GM18868 (cell line): ENCODE data around the gene POP5.
"Not testable (repeated sequence)": the region's sequence is repeated elsewhere in the genome, so short reads cannot be mapped to it uniquely, and the experiment has no call there.

ENCODE experiments used
- ATAC-seq: cut with Tn5 transposase; IDR thresholded peaks from one replicate; pipeline ENCODE4 v1.9.1; 2021; ENCODE audit warnings: mild to moderate bottlenecking, moderate library complexity; ENCODE audit not compliant: unreplicated experiment

The POP5 gene

GRCh38 chr12:120580787-120581723 is at the start of gene POP5:
Gene POP5, minus strand, starts transcription at chr12:120581402. Its CDS starts 40 bp downstream, at chr12:120581362.
- peak; percentile 93 for ATAC-seq

GRCh38 chr12:120630104-120630892 is 49.1 kb upstream of the POP5 start:
- ATAC-seq, result no peak

GRCh38 chr12:120628919-120629318 is 47.7 kb upstream of the POP5 start:
- ATAC-seq, result no peak

- ATAC-seq, result no peak
Observed at GRCh38 chr12:120625557-120626419, 44.6 kb upstream of the POP5 start.

- ATAC-seq, result no peak
Observed at GRCh38 chr12:120620624-120621023, 39.4 kb upstream of the POP5 start.

- no peak for ATAC-seq
Observed at GRCh38 chr12:120618954-120619615, 37.9 kb upstream of the POP5 start.

GRCh38 chr12:120617767-120618166 is 36.6 kb upstream of the POP5 start:
- ATAC-seq, result not testable (repeated sequence)

GRCh38 chr12:120617193-120617592 is 36.0 kb upstream of the POP5 start:
- ATAC-seq, result not testable (repeated sequence)

- ATAC-seq, result no peak
Observed at GRCh38 chr12:120614848-120615247, 33.6 kb upstream of the POP5 start.

- not testable (repeated sequence) for ATAC-seq
Observed at GRCh38 chr12:120611534-120611933, 30.3 kb upstream of the POP5 start.

GRCh38 chr12:120610560-120610959 is 29.4 kb upstream of the POP5 start:
- no peak for ATAC-seq

GRCh38 chr12:120602416-120602815 is 21.2 kb upstream of the POP5 start:
- ATAC-seq, result not testable (repeated sequence)

- no peak for ATAC-seq
Observed at GRCh38 chr12:120599672-120600552, 18.7 kb upstream of the POP5 start.

GRCh38 chr12:120598674-120599463 is 17.7 kb upstream of the POP5 start:
- no peak for ATAC-seq

GRCh38 chr12:120597861-120598260 is 16.7 kb upstream of the POP5 start:
- ATAC-seq, result no peak

- no peak for ATAC-seq
Observed at GRCh38 chr12:120596901-120597300, 15.7 kb upstream of the POP5 start.

GRCh38 chr12:120592121-120593049 is 11.2 kb upstream of the POP5 start:
- no peak for ATAC-seq
